ENCODE results near the gene ALOX12B. TPM values are rescaled to one million over a fixed set of nuclear protein-coding genes. Genes with fewer than 3 reads are reported as not detected.

Gene ALOX12B
- total RNA-seq, 4 donors from 2014 or later: not detected

GRCh38 chr17:8118769-8119580 lies 31.5 kb upstream of the ALOX12B start:
- H3K4me3 ChIP-seq (replicated peaks in 1 of 3): peak overlapping the region; percentile 7 to 30 (median 17)
- TF ChIP-seq CTCF (IDR thresholded peaks at IDR 0.05) (peak; percentile 68 to 86 (median 74)), POLR2A (IDR thresholded peaks at IDR 0.05) (no peak)
- 0% methylated on average over 18 to 29 of the region's 38 CpGs for WGBS, 2 donors
- H3K4me1 ChIP-seq: peaks cover 44 to 46% of the 10 kb centered on the region in 2 donors
- no peaks in the 10 kb centered on the region for H3K9me3 ChIP-seq
- H3K36me3 ChIP-seq: no peaks in the 10 kb centered on the region
- intact Hi-C loops (cut with DNase I): loop anchor here (5.0 kb wide), 1 partner anchor 57 kb away; no protein-coding TSS in a partner anchor
- peak; percentile 87 to 89 for DNase-seq
- peak overlapping the region; percentile 65 to 83 (median 71) for H3K27ac ChIP-seq
- H3K27me3 ChIP-seq: no peaks in the 10 kb centered on the region

- intact Hi-C loops (cut with DNase I): loop anchor here (5.0 kb wide), 1 partner anchor 56 kb away; no protein-coding TSS in a partner anchor
Observed at GRCh38 chr17:8117980-8118768, 30.7 kb upstream of the ALOX12B start, which contains the start of gene ALOXE3. ALOXE3 (minus strand) TSS chr17:8118514; CDS start chr17:8117990, 524 bp downstream.

GRCh38 chr17:8117367-8117979 lies 30.0 kb upstream of the ALOX12B start:
- Histone ChIP-seq H3K36me3 (no peaks in the 10 kb centered on the region), H3K27me3 (no peaks in the 10 kb centered on the region), H3K9me3 (no peaks in the 10 kb centered on the region), H3K4me1 (peaks cover 29 to 31% of the 10 kb centered on the region in 2 donors), H3K27ac (peak overlapping the region in 2 of 3 donors; percentile 21 to 71), H3K4me3 (replicated peaks in 1 of 3) (no peak overlapping the region)
- intact Hi-C loops (cut with DNase I): loop anchor here (5.0 kb wide), 1 partner anchor 55 kb away; no protein-coding TSS in a partner anchor
- WGBS, 2 donors: 7 to 10% methylated on average over 14 to 18 of the region's 18 CpGs
- TF ChIP-seq CTCF (IDR thresholded peaks at IDR 0.05) (no peak), POLR2A (IDR thresholded peaks at IDR 0.05) (no peak)
- DNase-seq: peak in 1 of 2 donors; percentile 13

More at GRCh38 chr17:8117980-8118768, 30.7 kb upstream of the ALOX12B start, which contains the start of gene ALOXE3:
- WGBS, 2 donors: 0 to 2% methylated on average over 17 to 26 of the region's 33 CpGs
- TF ChIP-seq CTCF (IDR thresholded peaks at IDR 0.05): no peak
- TF ChIP-seq POLR2A (IDR thresholded peaks at IDR 0.05): no peak
- DNase-seq: peak; percentile 43
- Histone ChIP-seq H3K4me3 (replicated peaks in 1 of 3) (peak within 1 kb of the TSS; percentile 7 to 30 (median 17)), H3K9me3 (no peaks in the 10 kb centered on the region), H3K4me1 (peaks cover 36 to 38% of the 10 kb centered on the region in 2 donors), H3K36me3 (no peaks in the 10 kb centered on the region), H3K27ac (peak within 1 kb of the TSS; percentile 65 to 83 (median 71)), H3K27me3 (no peaks in the 10 kb centered on the region)

- no peak for TF ChIP-seq POLR2A (IDR thresholded peaks at IDR 0.05)
- intact Hi-C loops (cut with DNase I): loop anchor here (5.0 kb wide), 1 partner anchor 54 kb away; no protein-coding TSS in a partner anchor
- H3K4me3 ChIP-seq (replicated peaks in 1 of 3): no peak overlapping the region
- H3K27ac ChIP-seq: no peak overlapping the region
- H3K36me3 ChIP-seq: no peaks in the 10 kb centered on the region
- peaks cover 23 to 24% of the 10 kb centered on the region in 2 donors for H3K4me1 ChIP-seq
- H3K27me3 ChIP-seq: no peaks in the 10 kb centered on the region
- H3K9me3 ChIP-seq: no peaks in the 10 kb centered on the region
- no peak for DNase-seq
- 41 to 56% methylated on average over 15 to 18 of the region's 18 CpGs for WGBS, 2 donors
Observed at GRCh38 chr17:8116776-8117175, 29.3 kb upstream of the ALOX12B start.

GRCh38 chr17:8110907-8111306 lies 23.4 kb upstream of the ALOX12B start:
- H3K27me3 ChIP-seq: no peaks in the 10 kb centered on the region

More at GRCh38 chr17:8110907-8111306, 23.4 kb upstream of the ALOX12B start:
- WGBS, 2 donors: 97 to 98% methylated on average over 6 of the region's 6 CpGs
- H3K4me3 ChIP-seq (replicated peaks in 1 of 3): no peak overlapping the region
- H3K9me3 ChIP-seq: no peaks in the 10 kb centered on the region
- no peak overlapping the region for H3K27ac ChIP-seq
- H3K36me3 ChIP-seq: no peaks in the 10 kb centered on the region
- DNase-seq: no peak
- TF ChIP-seq POLR2A (IDR thresholded peaks at IDR 0.05): no peak
- TF ChIP-seq CTCF (IDR thresholded peaks at IDR 0.05): no peak
- intact Hi-C loops (cut with DNase I): no loop called here
- peaks cover 0 to 11% of the 10 kb centered on the region in 2 donors for H3K4me1 ChIP-seq

All from thyroid gland (tissue), 4 donors.